ENCODE data around the gene KHSRP. TPM values are rescaled to one million over a fixed set of nuclear protein-coding genes. Genes with fewer than 3 reads are reported as not detected.
A peak's percentile ranks its signal among the peaks of the same experiment; 100 is the strongest.
"Not testable (repeated sequence)": the region's sequence is repeated elsewhere in the genome, so short reads cannot be mapped to it uniquely, and the experiment has no call there.

KHSRP gene
- polyA plus RNA-seq, 4 donors: 283 to 338 (median 293) TPM

- no peak for DNase-seq (ENCODE audit: low read depth in 4 of 4, low spot score in 3 of 4)
These were observed 3.3 kb downstream of the KHSRP start for GRCh38 chr19:6421075-6422014.

- no peak for DNase-seq (ENCODE audit: low read depth in 4 of 4, low spot score in 3 of 4)
These were observed 6.1 kb downstream of the KHSRP start for GRCh38 chr19:6418562-6418932.

- no peak for DNase-seq (ENCODE audit: low read depth in 4 of 4, low spot score in 3 of 4)
These were observed 6.7 kb downstream of the KHSRP start for GRCh38 chr19:6417713-6418561.

GRCh38 chr19:6416658-6417405, 7.8 kb downstream of the KHSRP start:
- no peak for DNase-seq (ENCODE audit: low read depth in 4 of 4, low spot score in 3 of 4)

- DNase-seq (ENCODE audit: low read depth in 4 of 4, low spot score in 3 of 4): no peak
These were observed 8.9 kb downstream of the KHSRP start for GRCh38 chr19:6415591-6416190.

- DNase-seq (ENCODE audit: low read depth in 4 of 4, low spot score in 3 of 4): no peak
These were observed 9.6 kb downstream of the KHSRP start for GRCh38 chr19:6414793-6415590.

- DNase-seq (ENCODE audit: low read depth in 4 of 4, low spot score in 3 of 4): no peak
These were observed 10.6 kb downstream of the KHSRP start for GRCh38 chr19:6413721-6414643.

GRCh38 chr19:6413291-6413690, 11.3 kb downstream of the KHSRP start:
- DNase-seq (ENCODE audit: low read depth in 4 of 4, low spot score in 3 of 4): no peak

- DNase-seq (ENCODE audit: low read depth in 4 of 4, low spot score in 3 of 4): no peak
These were observed 12.0 kb downstream of the KHSRP start for GRCh38 chr19:6412447-6413091.

GRCh38 chr19:6412061-6412446, 12.6 kb downstream of the KHSRP start:
- DNase-seq (ENCODE audit: low read depth in 4 of 4, low spot score in 3 of 4): no peak

- no peak for DNase-seq (ENCODE audit: low read depth in 4 of 4, low spot score in 3 of 4)
These were observed 15.3 kb downstream of the KHSRP start for GRCh38 chr19:6409346-6409745.

GRCh38 chr19:6406401-6406800, 18.2 kb downstream of the KHSRP start:
- no peak for DNase-seq (ENCODE audit: low read depth in 4 of 4, low spot score in 3 of 4)

GRCh38 chr19:6402837-6403608, 21.6 kb downstream of the KHSRP start:
- peak in 1 of 4 donors; percentile 60 for DNase-seq (ENCODE audit: low read depth in 4 of 4, low spot score in 3 of 4)

- no peak for DNase-seq (ENCODE audit: low read depth in 4 of 4, low spot score in 3 of 4)
These were observed 22.6 kb downstream of the KHSRP start for GRCh38 chr19:6402058-6402457.

- DNase-seq (ENCODE audit: low read depth in 4 of 4, low spot score in 3 of 4): not testable (repeated sequence)
These were observed 24.3 kb downstream of the KHSRP start for GRCh38 chr19:6400062-6400944.

GRCh38 chr19:6396305-6396704, 28.3 kb downstream of the KHSRP start:
- DNase-seq (ENCODE audit: low read depth in 4 of 4, low spot score in 3 of 4): no peak

All from right renal pelvis (tissue), 4 donors.